Tibial nerve (tissue), 3 donors: ENCODE results near the gene EXOG.

Experiments
- POLR2A ChIP-seq, 2 donors: fragments of 450-650 bp; IDR thresholded peaks; one replicate each; pipeline ENCODE4 v1.6.1; 2017; ENCODE audit warnings: antibody characterized with exemption in 2 of 2, mild to moderate bottlenecking in 2 of 2, moderate library complexity in 2 of 2
- TF ChIP-seq, protein P1 (sequence below), 5 experiments: fragments of 200-600 bp in 3 of 5; fragments of 450-650 bp in 2 of 5; sonication (generic) in 3 of 5; IDR thresholded peaks; one replicate each; pipeline ENCODE4 v1.5.1; 2016 to 2019; ENCODE audit warnings: antibody characterized with exemption in 5 of 5, mild to moderate bottlenecking in 3 of 5, moderate library complexity in 2 of 5

DNA sequence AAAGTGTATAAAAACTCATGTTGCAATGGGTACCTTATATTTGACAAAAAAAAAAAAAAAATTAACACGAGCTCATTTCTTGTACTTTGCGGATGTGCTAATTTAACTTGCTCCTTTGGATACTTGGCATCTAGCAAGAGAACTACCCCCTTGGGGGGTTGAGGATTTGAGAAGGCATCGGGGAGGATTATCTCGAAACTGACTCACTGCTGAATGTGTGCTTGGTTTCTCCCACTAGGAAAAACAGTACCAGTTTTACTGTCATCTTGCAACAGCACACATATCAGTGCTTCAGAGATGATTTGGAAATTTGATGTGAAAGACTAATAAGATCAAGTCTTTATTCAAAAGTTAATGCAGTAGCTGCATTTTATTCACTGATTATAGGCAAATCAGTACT lies 891 bp downstream of the EXOG start:
- TF ChIP-seq, protein P1, sequence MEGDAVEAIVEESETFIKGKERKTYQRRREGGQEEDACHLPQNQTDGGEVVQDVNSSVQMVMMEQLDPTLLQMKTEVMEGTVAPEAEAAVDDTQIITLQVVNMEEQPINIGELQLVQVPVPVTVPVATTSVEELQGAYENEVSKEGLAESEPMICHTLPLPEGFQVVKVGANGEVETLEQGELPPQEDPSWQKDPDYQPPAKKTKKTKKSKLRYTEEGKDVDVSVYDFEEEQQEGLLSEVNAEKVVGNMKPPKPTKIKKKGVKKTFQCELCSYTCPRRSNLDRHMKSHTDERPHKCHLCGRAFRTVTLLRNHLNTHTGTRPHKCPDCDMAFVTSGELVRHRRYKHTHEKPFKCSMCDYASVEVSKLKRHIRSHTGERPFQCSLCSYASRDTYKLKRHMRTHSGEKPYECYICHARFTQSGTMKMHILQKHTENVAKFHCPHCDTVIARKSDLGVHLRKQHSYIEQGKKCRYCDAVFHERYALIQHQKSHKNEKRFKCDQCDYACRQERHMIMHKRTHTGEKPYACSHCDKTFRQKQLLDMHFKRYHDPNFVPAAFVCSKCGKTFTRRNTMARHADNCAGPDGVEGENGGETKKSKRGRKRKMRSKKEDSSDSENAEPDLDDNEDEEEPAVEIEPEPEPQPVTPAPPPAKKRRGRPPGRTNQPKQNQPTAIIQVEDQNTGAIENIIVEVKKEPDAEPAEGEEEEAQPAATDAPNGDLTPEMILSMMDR (IDR thresholded peaks at IDR 0.05), result no peak
- TF ChIP-seq POLR2A (IDR thresholded peaks at IDR 0.05), result no peak
